Endothelial cell of umbilical vein (primary cell): ENCODE data around the gene CPXM2.

Experiments
- EZH2 ChIP-seq: IDR thresholded peaks from 2 replicates; pipeline ENCODE4 v1.6.1; 2012; ENCODE audit warnings: borderline replicate concordance, low read depth, mild to moderate bottlenecking, moderate library complexity, low read length, inconsistent platforms; ENCODE audit not compliant: severe bottlenecking
- POLR2A ChIP-seq: IDR thresholded peaks from 2 replicates; pipeline ENCODE4 v1.6.1; 2012; ENCODE audit warnings: low read depth, mild to moderate bottlenecking, control low read depth, low read length
- TF ChIP-seq, protein P1 (sequence below), 2 donors: IDR thresholded peaks; 1 replicate in 1 of 2; 2 replicates in 1 of 2; pipeline ENCODE4 v1.5.1; 2011; ENCODE audit warnings: low read length in 2 of 2, mild to moderate bottlenecking in 2 of 2, moderate library complexity in 2 of 2, control low read depth in 1 of 2, inconsistent platforms in 1 of 2, low read depth in 1 of 2; ENCODE audit not compliant: insufficient read depth in 1 of 2; ENCODE audit errors: extremely low read depth in 1 of 2

DNA sequence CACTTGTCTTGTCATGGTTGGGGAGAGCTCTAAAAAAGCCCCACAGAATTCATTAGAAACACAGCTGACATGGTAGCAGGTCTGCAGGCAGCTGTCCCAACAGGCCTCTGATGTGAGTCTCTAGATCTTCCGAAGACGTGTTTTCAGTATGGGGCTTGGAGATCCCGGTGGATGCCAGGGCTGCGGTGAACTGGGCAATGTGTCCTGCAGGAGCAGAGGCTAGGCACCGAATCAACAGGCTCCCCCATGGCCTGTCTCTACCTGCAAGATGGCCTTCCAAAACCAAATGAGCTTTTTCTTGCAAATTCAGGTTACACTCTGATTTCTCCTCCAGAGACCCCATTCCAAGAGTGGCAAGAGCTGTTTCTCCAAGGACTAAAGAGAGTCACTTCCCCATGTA lies 2.9 kb downstream of the CPXM2 start:
- TF ChIP-seq, protein P1, sequence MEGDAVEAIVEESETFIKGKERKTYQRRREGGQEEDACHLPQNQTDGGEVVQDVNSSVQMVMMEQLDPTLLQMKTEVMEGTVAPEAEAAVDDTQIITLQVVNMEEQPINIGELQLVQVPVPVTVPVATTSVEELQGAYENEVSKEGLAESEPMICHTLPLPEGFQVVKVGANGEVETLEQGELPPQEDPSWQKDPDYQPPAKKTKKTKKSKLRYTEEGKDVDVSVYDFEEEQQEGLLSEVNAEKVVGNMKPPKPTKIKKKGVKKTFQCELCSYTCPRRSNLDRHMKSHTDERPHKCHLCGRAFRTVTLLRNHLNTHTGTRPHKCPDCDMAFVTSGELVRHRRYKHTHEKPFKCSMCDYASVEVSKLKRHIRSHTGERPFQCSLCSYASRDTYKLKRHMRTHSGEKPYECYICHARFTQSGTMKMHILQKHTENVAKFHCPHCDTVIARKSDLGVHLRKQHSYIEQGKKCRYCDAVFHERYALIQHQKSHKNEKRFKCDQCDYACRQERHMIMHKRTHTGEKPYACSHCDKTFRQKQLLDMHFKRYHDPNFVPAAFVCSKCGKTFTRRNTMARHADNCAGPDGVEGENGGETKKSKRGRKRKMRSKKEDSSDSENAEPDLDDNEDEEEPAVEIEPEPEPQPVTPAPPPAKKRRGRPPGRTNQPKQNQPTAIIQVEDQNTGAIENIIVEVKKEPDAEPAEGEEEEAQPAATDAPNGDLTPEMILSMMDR (IDR thresholded peaks at IDR 0.05; ENCODE audit: extremely low read depth in 1 of 2, insufficient read depth in 1 of 2, low read depth in 1 of 2, low read length in 2 of 2), result no peak
- TF ChIP-seq POLR2A, result no peak
- TF ChIP-seq EZH2, result no peak
